GM18861 (cell line): Measurements from ENCODE around the gene PPIL6.

Source experiments
- ATAC-seq: cut with Tn5 transposase; IDR thresholded peaks from one replicate; pipeline ENCODE4 v1.9.1; 2021; ENCODE audit not compliant: unreplicated experiment

PPIL6 gene

DNA sequence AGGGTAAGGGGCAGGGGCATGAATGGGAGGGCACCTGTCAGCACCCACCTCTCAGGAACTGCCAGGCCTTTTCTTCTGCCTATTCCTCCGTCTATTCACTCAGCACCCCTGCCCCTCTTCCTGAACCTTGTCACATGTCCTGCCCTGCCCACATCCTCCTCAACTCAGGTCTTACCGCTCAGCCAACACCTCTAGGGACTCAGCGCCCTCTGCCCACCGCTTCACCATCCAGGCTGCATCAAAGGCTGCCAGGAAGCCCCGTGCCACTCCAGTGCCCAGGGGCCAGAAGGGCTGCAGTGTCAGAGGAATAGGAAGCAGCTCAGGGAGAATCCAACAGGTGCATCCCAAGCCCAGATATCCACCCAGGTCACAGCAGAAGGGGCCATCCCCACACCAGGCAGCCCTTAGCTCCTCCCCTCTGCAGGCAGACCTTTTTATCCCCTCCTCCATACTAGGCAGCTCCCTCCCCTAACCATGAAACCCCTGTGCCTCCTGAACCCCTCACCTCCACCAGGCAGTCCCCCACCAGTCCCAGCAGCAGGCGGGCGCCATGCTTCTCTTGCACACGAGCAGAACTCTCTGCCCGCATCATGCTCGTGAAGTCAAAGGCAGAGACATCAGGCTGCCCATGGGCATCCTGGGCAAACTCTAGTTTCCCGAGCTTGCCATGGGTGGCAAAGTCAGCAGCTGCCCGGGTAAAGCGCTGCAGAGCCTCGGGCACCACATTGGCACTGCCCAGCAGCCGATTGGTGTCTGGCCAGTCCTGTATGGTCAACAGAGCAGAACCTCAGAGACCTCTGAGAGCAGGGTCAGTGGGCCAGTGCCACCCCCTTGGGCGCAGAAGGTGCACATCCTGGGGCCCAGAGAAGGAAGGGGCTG, 9.6 kb upstream of the PPIL6 start:
- ATAC-seq = no peak

DNA sequence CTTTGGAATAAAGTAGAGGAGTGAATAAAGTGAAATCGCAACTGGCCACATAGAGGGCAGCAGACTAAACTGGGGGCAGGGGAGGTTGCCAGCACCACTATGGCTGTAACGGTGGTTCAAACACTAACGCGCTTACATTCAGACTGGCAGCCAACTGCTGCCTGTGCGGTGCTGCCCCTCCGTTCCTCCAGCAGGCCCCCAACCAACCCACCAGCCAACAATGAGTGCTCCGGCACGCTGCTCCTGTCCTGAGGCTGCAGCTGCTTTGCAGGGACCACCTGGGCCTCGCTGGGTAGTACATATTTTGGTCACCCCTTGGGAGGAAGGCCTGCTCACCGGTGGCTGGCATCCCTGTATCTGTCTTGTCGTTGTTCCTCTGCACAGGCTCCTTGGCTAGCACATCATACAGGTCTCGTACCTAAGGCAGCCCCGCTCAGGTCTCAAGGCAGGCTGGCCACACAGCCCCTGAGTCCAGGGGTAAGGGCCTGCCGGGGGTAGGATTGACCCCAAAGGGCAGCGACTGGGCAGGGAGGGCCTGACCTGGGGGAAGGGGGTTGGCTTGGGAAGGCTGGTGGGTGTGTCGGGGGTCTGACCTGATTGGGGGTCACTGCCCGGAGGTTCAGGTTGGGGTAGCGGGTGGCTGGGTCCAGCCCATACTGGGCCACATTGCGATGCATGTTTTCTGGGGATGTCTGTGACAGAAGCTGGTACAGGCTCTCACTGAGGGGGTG, 8.8 kb upstream of the PPIL6 start:
- ATAC-seq = no peak

DNA sequence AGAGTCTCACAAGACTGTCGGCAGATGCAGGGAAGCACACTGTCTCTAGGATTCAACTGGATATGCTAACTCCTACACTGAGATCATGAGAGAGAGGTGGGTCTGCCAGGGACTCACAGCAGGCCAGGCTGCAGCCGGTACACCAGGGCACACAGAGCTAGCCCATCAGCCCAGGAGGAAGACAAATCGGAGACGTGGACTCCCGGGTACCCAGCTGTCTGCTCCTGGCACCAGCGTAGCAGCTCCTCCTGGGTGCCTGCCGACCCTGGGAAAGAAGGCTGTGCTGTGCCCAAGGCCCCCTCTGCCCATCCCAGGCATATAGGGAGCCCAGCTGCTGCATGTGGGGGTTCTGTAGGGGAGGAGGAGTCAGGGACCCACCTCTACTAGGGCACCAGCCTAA, 8.2 kb upstream of the PPIL6 start:
- ATAC-seq = no peak

- ATAC-seq = no peak
Observed at GRCh38 chr6:109447878-109448555, 7.6 kb upstream of the PPIL6 start.

GRCh38 chr6:109447087-109447486, 6.7 kb upstream of the PPIL6 start:
- ATAC-seq = no peak

DNA sequence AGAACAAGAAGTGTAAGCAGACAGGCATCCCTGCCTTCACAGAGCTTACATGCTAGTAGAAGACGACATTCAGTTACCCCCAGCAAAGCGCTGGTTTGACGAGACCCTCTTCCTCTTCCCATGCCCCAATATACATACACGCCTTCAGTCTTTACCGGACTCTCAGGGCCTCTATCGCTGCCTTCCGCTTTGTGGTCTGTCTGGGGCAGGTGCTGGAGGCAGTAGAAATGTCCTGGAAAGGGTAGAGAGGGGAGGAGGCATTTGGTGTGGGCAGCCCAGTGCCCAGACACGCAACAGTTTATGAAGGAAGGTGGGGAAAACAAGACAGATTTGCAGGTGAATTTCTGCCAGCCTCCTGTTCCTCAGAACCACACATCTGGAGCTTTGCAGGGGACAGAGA, 6.1 kb upstream of the PPIL6 start:
- ATAC-seq = no peak

GRCh38 chr6:109446072-109446471, 5.6 kb upstream of the PPIL6 start:
- no peak for ATAC-seq

DNA sequence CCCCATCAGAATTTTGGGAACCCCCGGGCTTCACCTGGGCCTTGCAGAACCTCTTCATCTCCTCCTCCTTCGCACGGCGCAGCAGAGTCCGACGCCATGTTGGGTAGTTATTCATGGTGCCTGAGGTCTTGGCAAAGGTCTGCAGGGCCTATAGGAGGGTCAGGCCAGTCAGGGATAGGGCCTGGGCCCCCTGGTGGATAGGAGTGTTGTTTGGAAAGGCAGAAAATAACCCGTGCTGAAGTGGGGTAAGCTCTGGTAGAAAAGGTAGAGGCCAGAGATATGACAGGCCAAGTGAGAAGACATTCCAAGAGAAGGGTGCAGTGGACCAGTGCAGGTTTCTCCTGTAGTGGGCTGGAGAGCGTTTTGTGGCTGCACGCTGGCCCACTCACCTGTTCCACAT, 5.0 kb upstream of the PPIL6 start:
- no peak for ATAC-seq

- no peak for ATAC-seq
Observed at GRCh38 chr6:109443425-109443950, 3.1 kb upstream of the PPIL6 start.

DNA sequence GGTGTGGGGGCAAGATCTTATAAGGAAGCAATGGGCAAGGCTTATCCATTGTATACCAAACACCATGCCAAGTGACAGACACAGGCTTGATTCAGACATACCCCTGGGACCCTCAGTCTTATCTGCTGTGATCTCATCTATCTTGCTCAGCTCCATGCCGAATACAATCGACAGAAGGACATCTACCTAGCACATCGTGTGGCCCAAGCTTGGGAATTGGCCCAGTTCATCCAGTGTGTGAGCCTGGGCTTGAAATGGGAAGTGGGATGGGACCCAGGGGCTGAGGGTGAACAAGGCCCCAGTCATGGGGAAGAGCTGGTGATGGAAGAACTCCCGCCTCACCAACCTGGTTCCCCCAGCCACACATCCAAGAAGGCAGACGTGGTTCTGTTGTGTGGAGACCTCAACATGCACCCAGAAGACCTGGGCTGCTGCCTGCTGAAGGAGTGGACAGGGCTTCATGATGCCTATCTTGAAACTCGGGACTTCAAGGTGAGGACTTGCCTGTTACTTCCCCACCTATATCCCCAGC, 2.0 kb upstream of the PPIL6 start:
- ATAC-seq = no peak

GRCh38 chr6:109441069-109441816, 815 bp upstream of the PPIL6 start:
- no peak for ATAC-seq

- no peak for ATAC-seq
Observed at GRCh38 chr6:109436041-109436440, 4.4 kb downstream of the PPIL6 start.

DNA sequence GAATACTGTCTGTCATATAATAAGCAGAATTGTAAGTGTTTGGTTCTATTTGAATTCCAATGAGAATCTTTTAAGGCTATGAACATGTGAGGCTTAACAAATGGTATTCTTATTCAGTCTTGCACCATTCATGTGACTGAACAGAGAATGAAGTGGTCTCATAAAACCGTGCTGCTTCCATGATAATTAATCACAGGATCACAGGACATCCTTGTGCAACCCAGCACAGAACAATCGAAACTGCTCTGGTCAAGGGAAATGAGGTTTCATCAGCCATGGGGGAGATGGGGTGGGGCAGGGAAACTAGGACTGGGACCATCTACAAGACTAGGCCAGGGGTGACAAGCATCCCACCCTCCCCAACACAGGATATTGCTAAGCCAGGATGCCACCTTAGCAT, 6.0 kb downstream of the PPIL6 start:
- no peak for ATAC-seq

DNA sequence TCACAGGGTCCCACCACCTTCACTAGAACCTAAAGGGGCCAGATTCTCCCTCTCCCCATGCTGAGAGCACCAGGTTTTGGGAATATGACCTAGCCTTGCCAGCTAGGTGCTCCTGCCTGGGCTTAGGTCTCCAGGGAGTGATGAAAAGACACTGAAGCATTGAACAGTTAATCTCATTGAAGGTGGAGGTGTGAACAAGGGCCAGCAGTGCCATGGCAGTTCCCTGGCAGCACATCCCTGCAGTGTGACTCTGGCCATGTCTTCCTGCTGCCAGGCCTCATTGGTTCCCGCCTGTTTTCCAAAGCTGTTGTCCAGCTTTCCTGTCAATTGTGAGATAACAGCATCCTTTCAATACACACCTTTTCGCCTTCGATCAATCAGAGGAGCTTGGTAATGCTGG, 10.9 kb downstream of the PPIL6 start:
- ATAC-seq = no peak

DNA sequence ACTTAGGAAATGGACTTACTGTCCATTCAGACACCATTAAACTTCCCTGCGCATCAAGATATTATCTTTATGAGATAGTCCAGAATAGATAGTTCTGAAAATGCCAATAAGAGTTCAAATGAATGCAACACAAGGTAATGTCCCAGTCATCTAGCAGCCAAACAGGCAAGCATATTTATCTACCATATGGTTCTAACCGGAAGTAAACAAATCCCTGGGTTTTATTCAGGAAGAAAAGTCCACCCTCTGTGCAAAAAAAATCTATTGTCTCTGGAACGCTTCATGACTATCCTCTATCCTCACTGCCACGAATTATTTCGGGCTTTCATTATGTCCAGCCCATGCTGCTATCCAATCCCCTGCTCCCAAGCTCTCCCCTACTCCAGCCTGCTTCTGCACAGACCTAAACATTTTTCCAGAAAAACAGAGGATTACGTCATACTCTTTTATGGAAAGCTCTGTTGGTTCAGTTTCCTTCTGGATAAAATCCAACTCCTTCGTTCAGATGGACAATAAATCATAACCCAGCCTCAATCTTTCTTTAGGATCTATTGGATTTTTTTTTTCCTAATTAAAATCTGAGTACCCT, 11.4 kb downstream of the PPIL6 start:
- no peak for ATAC-seq

GRCh38 chr6:109424946-109425345, 15.5 kb downstream of the PPIL6 start:
- ATAC-seq = no peak

GRCh38 chr6:109421184-109421583, 19.2 kb downstream of the PPIL6 start:
- no peak for ATAC-seq

- ATAC-seq = no peak
Observed at GRCh38 chr6:109420751-109421150, 19.7 kb downstream of the PPIL6 start.

DNA sequence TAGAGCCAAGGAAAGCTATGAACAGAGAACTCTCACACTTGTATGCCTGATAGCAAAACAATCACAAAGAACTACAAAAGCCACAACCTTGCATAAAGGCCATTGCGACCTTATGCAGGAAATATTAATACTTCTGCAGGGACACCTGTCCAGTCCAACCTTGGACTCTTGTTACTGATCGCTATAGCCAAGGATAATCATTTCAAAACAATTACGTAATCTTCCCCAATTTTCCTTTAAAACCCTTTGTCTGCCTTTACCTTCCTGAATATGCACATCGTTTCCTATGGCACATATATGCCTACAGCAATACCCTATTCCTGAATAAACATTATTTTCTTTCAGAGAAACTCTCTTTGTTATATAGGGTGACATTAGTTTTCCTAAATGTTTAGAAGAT, 22.8 kb downstream of the PPIL6 start:
- no peak for ATAC-seq

DNA sequence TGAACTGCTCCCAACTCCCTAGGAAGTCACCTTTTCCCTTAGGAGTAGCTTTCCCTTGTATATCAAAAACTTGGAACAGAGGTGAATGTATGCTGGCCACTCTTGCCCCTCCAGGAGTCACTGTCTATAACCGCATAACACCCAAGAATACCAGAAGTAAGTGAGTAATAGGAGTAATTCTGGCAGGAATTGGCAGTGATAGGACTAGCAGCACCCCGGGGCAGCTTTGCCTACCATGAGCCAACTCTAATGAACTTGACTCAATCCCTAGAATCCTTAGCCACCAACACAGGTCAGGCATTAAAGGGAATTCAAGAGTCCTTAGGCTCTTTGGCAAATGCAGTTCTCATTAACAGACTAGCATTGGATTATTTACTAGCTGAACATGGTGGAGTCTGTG, 29.4 kb downstream of the PPIL6 start:
- ATAC-seq = no peak
